ENCODE results near the gene PARD3.

PARD3 gene

DNA sequence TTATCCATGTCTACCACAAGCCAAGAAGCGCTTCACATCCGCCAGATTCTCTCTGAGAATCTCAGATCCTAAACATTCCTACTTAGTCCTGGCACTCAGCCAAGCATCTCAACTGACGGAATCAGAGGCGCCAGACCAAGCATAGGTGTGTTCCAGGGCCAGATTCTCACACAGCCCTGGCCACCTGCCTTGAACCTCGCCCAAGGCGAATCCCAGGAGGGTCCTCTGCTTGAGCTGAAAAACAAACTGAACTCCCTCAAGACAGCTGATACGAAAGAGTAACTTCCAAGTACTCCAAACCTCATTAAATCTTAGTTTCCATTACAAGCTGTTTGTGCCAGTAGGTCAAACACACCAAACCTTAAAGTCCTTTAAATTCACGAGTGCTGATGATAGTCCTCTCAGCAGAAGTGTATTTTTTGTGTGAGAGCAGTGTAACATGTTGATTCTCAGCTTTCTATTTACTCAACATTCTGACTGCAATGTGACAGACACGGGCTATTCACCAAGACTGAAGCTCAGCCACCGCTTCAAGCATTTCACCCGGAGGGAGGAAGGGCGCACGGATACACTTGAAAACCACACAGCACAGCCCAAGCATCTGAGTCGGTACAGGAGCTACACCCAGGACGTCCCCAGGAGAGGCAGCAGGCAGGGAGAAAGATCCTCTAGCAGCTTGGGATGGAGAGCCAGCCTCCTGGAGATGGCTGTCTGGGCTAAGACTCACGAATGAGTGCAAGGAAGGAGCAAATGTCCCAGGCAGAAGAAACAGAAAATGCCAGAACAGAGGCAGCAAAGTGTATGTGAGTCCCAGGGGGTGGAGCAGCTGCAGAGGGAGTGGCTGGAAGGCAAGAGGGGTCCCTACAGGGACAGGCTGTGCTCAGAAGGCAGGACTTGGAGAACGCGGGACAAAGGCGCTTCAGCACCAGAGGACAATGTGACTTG, 6.0 kb downstream of the PARD3 start:
- no peaks in the 10 kb centered on the region for H3K27me3 ChIP-seq (ENCODE audit: insufficient read depth, low read length, poor library complexity)
- H3K79me2 ChIP-seq (ENCODE audit: insufficient read depth, low read length), result peaks cover 95% of the 10 kb centered on the region
- peaks cover 74% of the 10 kb centered on the region for H4K20me1 ChIP-seq (ENCODE audit: insufficient read depth, low read length)
- no peak overlapping the region for H3K4me2 ChIP-seq (ENCODE audit: insufficient read depth, low read length)
- TF ChIP-seq CTCF (IDR thresholded peaks at IDR 0.05; ENCODE audit: borderline replicate concordance, extremely low read depth, low read length, poor library complexity, severe bottlenecking) (no peak), EZH2 (IDR thresholded peaks at IDR 0.05; ENCODE audit: borderline replicate concordance, low read depth, low read length, severe bottlenecking) (no peak)
- peak; percentile 37 for DNase-seq
- H3K9me3 ChIP-seq (ENCODE audit: insufficient read depth, low read length, severe bottlenecking), result no peaks in the 10 kb centered on the region
- peaks cover 34% of the 10 kb centered on the region for H3K4me1 ChIP-seq (ENCODE audit: insufficient read depth, low read length)
- no peak overlapping the region for H2AFZ ChIP-seq (ENCODE audit: low read depth, low read length)
- no peak overlapping the region for H3K4me3 ChIP-seq (ENCODE audit: low read depth in 1 of 2, low read length in 2 of 2)
- H3K36me3 ChIP-seq (ENCODE audit: insufficient read depth, low read length), result no peaks in the 10 kb centered on the region
- no peak overlapping the region for H3K27ac ChIP-seq (ENCODE audit: low read length)
- peak; percentile 62 for ATAC-seq (ENCODE audit: insufficient read depth, low read depth)
- H3K9ac ChIP-seq (ENCODE audit: low read depth, low read length), result no peak overlapping the region

GRCh38 chr10:34808336-34808735, 6.8 kb downstream of the PARD3 start:
- peaks cover 27% of the 10 kb centered on the region for H3K4me1 ChIP-seq (ENCODE audit: insufficient read depth, low read length)
- no peak overlapping the region for H3K4me2 ChIP-seq (ENCODE audit: insufficient read depth, low read length)
- H2AFZ ChIP-seq (ENCODE audit: low read depth, low read length), result no peak overlapping the region
- peaks cover 93% of the 10 kb centered on the region for H3K79me2 ChIP-seq (ENCODE audit: insufficient read depth, low read length)
- H3K4me3 ChIP-seq (ENCODE audit: low read depth in 1 of 2, low read length in 2 of 2), result no peak overlapping the region
- H3K9ac ChIP-seq (ENCODE audit: low read depth, low read length), result no peak overlapping the region
- no peaks in the 10 kb centered on the region for H3K36me3 ChIP-seq (ENCODE audit: insufficient read depth, low read length)
- H4K20me1 ChIP-seq (ENCODE audit: insufficient read depth, low read length), result peaks cover 70% of the 10 kb centered on the region
- DNase-seq (no peak), ATAC-seq (ENCODE audit: insufficient read depth, low read depth) (no peak)
- TF ChIP-seq EZH2 (IDR thresholded peaks at IDR 0.05; ENCODE audit: borderline replicate concordance, low read depth, low read length, severe bottlenecking) (no peak), CTCF (IDR thresholded peaks at IDR 0.05; ENCODE audit: borderline replicate concordance, extremely low read depth, low read length, poor library complexity, severe bottlenecking) (no peak)
- no peaks in the 10 kb centered on the region for H3K27me3 ChIP-seq (ENCODE audit: insufficient read depth, low read length, poor library complexity)
- H3K27ac ChIP-seq (ENCODE audit: low read length), result no peak overlapping the region
- H3K9me3 ChIP-seq (ENCODE audit: insufficient read depth, low read length, severe bottlenecking), result no peaks in the 10 kb centered on the region

GRCh38 chr10:34804306-34804705, 10.8 kb downstream of the PARD3 start:
- no peak for TF ChIP-seq CTCF (IDR thresholded peaks at IDR 0.05; ENCODE audit: borderline replicate concordance, extremely low read depth, low read length, poor library complexity, severe bottlenecking)
- TF ChIP-seq EZH2 (IDR thresholded peaks at IDR 0.05; ENCODE audit: borderline replicate concordance, low read depth, low read length, severe bottlenecking), result no peak
- Histone ChIP-seq H3K27ac (ENCODE audit: low read length) (no peak overlapping the region), H3K4me1 (ENCODE audit: insufficient read depth, low read length) (peaks cover 5% of the 10 kb centered on the region), H4K20me1 (ENCODE audit: insufficient read depth, low read length) (peaks cover 58% of the 10 kb centered on the region), H3K27me3 (ENCODE audit: insufficient read depth, low read length, poor library complexity) (no peaks in the 10 kb centered on the region), H3K9ac (ENCODE audit: low read depth, low read length) (no peak overlapping the region), H3K9me3 (ENCODE audit: insufficient read depth, low read length, severe bottlenecking) (no peaks in the 10 kb centered on the region), H3K4me2 (ENCODE audit: insufficient read depth, low read length) (no peak overlapping the region), H2AFZ (ENCODE audit: low read depth, low read length) (no peak overlapping the region), H3K36me3 (ENCODE audit: insufficient read depth, low read length) (peaks cover 6% of the 10 kb centered on the region; the same call in 1 of the 2 replicates), H3K4me3 (ENCODE audit: low read depth in 1 of 2, low read length in 2 of 2) (no peak overlapping the region), H3K79me2 (ENCODE audit: insufficient read depth, low read length) (peaks cover 88% of the 10 kb centered on the region)
- DNase-seq, result no peak
- ATAC-seq (ENCODE audit: insufficient read depth, low read depth), result peak; percentile 37; the same call in 1 of the 3 replicates
